ENCODE results near the gene TUSC2.

DNA sequence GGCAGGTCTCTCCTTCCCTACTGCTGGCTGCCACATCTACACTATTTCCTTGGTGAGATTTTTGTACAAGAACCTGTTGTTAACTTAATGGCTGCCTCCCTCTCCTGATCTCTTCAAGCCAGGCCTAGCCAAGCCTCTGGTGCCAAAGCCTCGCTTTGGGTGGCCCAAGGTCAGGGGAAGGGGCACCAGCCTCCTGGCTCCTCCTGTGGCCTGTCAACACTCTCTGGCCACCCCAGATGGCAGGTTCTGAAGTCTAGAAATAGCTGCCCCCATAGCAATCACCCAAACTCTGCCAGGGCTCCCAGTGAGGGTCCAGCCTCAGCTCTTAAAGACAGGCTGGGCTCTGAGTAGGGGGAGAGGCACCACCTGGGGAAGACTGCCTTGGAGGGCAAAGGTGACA is 40.8 kb downstream of the TUSC2 start:
- TF ChIP-seq, protein P1, sequence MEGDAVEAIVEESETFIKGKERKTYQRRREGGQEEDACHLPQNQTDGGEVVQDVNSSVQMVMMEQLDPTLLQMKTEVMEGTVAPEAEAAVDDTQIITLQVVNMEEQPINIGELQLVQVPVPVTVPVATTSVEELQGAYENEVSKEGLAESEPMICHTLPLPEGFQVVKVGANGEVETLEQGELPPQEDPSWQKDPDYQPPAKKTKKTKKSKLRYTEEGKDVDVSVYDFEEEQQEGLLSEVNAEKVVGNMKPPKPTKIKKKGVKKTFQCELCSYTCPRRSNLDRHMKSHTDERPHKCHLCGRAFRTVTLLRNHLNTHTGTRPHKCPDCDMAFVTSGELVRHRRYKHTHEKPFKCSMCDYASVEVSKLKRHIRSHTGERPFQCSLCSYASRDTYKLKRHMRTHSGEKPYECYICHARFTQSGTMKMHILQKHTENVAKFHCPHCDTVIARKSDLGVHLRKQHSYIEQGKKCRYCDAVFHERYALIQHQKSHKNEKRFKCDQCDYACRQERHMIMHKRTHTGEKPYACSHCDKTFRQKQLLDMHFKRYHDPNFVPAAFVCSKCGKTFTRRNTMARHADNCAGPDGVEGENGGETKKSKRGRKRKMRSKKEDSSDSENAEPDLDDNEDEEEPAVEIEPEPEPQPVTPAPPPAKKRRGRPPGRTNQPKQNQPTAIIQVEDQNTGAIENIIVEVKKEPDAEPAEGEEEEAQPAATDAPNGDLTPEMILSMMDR (IDR thresholded peaks at IDR 0.05 in 2 of 3, conservative IDR thresholded peaks at IDR 0.05 in 1 of 3; ENCODE audit: insufficient read depth in 2 of 3, low read depth in 1 of 3, low read length in 3 of 3) = no peak
- no peak for TF ChIP-seq NCOA6 (IDR thresholded peaks at IDR 0.05)
- no peak for TF ChIP-seq SPI1 (IDR thresholded peaks at IDR 0.05; ENCODE audit: borderline replicate concordance, low read depth, low read length)
- TF ChIP-seq GABPB2 (CRISPR knock-in tag; conservative IDR thresholded peaks at IDR 0.05) = no peak
- TF ChIP-seq ZNF12 (CRISPR knock-in tag; IDR thresholded peaks at IDR 0.05) = no peak
- no peak for TF ChIP-seq SMC3 (conservative IDR thresholded peaks at IDR 0.05; ENCODE audit: insufficient read depth, low read depth, low read length)
- TF ChIP-seq TCF7L2 (IDR thresholded peaks at IDR 0.05; ENCODE audit: low read depth, low read length) = no peak
